ENCODE results near the gene AFMID. TPM values are rescaled to one million over a fixed set of nuclear protein-coding genes. Genes with fewer than 3 reads are reported as not detected.
"Not testable (repeated sequence)": the region's sequence is repeated elsewhere in the genome, so short reads cannot be mapped to it uniquely, and the experiment has no call there.

Gene AFMID
- total and polyA plus RNA-seq, 4 donors: 18.1 to 45.4 (median 29.3) TPM

- H3K27me3 ChIP-seq (ENCODE audit: control insufficient read depth in 1 of 2, insufficient read depth in 2 of 2, low read length in 1 of 2); H3K36me3 ChIP-seq (ENCODE audit: control insufficient read depth in 1 of 2, insufficient read depth in 2 of 2, low read length in 1 of 2); H3K27ac ChIP-seq (ENCODE audit: low read depth in 1 of 2, low read length in 2 of 2); H3K4me1 ChIP-seq (ENCODE audit: control insufficient read depth in 1 of 2, insufficient read depth in 2 of 2, low read length in 2 of 2); ATAC-seq (ENCODE audit: low FRiP score); H3K9me3 ChIP-seq (ENCODE audit: control insufficient read depth, low read length); H3K4me3 ChIP-seq (ENCODE audit: low read length in 2 of 2): not testable (repeated sequence)
- 88 to 93% methylated on average over 12 of the region's 12 CpGs for WGBS, 2 donors
- intact Hi-C loops (cut with DNase I): loop anchor here in 1 of 2 donors (5.0 kb wide), 2 partner anchors 141 to 169 kb away; no protein-coding TSS in a partner anchor
- DNase-seq: peak in 1 of 2 donors; percentile 66
Measured at GRCh38 chr17:78253636-78253945, 66.4 kb downstream of the AFMID start.

- Histone ChIP-seq H3K27ac (ENCODE audit: low read depth in 1 of 2, low read length in 2 of 2) (peak overlapping the region in 1 of 2 donors; percentile 45), H3K36me3 (ENCODE audit: control insufficient read depth in 1 of 2, insufficient read depth in 2 of 2, low read length in 1 of 2) (no peaks in the 10 kb centered on the region), H3K9me3 (ENCODE audit: control insufficient read depth, low read length) (no peaks in the 10 kb centered on the region), H3K27me3 (ENCODE audit: control insufficient read depth in 1 of 2, insufficient read depth in 2 of 2, low read length in 1 of 2) (no peaks in the 10 kb centered on the region), H3K4me3 (ENCODE audit: low read length in 2 of 2) (peak overlapping the region; percentile 73 to 86), H3K4me1 (ENCODE audit: control insufficient read depth in 1 of 2, insufficient read depth in 2 of 2, low read length in 2 of 2) (no peaks in the 10 kb centered on the region)
- WGBS, 2 donors: 2 to 3% methylated on average over 71 to 73 of the region's 73 CpGs
- ATAC-seq (ENCODE audit: low FRiP score) (peak; percentile 89), DNase-seq (peak; percentile 91 to 96)
- intact Hi-C loops (cut with DNase I): loop anchor here in 1 of 2 donors (5.0 kb wide), 2 partner anchors 142 to 168 kb away; no protein-coding TSS in a partner anchor
Measured at GRCh38 chr17:78253946-78254672, 66.9 kb downstream of the AFMID start.

GRCh38 chr17:78255029-78255656, 68.0 kb downstream of the AFMID start:
- Histone ChIP-seq H3K27me3 (ENCODE audit: control insufficient read depth in 1 of 2, insufficient read depth in 2 of 2, low read length in 1 of 2) (no peaks in the 10 kb centered on the region), H3K4me1 (ENCODE audit: control insufficient read depth in 1 of 2, insufficient read depth in 2 of 2, low read length in 2 of 2) (no peaks in the 10 kb centered on the region), H3K9me3 (ENCODE audit: control insufficient read depth, low read length) (no peaks in the 10 kb centered on the region), H3K4me3 (ENCODE audit: low read length in 2 of 2) (no peak overlapping the region), H3K27ac (ENCODE audit: low read depth in 1 of 2, low read length in 2 of 2) (no peak overlapping the region), H3K36me3 (ENCODE audit: control insufficient read depth in 1 of 2, insufficient read depth in 2 of 2, low read length in 1 of 2) (no peaks in the 10 kb centered on the region)
- 90 to 91% methylated on average over 18 of the region's 18 CpGs for WGBS, 2 donors
- intact Hi-C loops (cut with DNase I): no loop called here
- ATAC-seq (ENCODE audit: low FRiP score) (no peak), DNase-seq (no peak)

GRCh38 chr17:78255953-78256706, 69.0 kb downstream of the AFMID start:
- no peak overlapping the region for H3K4me3 ChIP-seq (ENCODE audit: low read length in 2 of 2)
- H3K27me3 ChIP-seq (ENCODE audit: control insufficient read depth in 1 of 2, insufficient read depth in 2 of 2, low read length in 1 of 2): no peaks in the 10 kb centered on the region
- 83 to 84% methylated on average over 14 of the region's 14 CpGs for WGBS, 2 donors
- DNase-seq (no peak), ATAC-seq (ENCODE audit: low FRiP score) (no peak)
- H3K36me3 ChIP-seq (ENCODE audit: control insufficient read depth in 1 of 2, insufficient read depth in 2 of 2, low read length in 1 of 2): no peaks in the 10 kb centered on the region
- no peaks in the 10 kb centered on the region for H3K9me3 ChIP-seq (ENCODE audit: control insufficient read depth, low read length)
- no peak overlapping the region for H3K27ac ChIP-seq (ENCODE audit: low read depth in 1 of 2, low read length in 2 of 2)
- intact Hi-C loops (cut with DNase I): no loop called here
- H3K4me1 ChIP-seq (ENCODE audit: control insufficient read depth in 1 of 2, insufficient read depth in 2 of 2, low read length in 2 of 2): no peaks in the 10 kb centered on the region

- Histone ChIP-seq H3K27ac (ENCODE audit: low read depth in 1 of 2, low read length in 2 of 2) (no peak overlapping the region), H3K4me1 (ENCODE audit: control insufficient read depth in 1 of 2, insufficient read depth in 2 of 2, low read length in 2 of 2) (no peaks in the 10 kb centered on the region), H3K4me3 (ENCODE audit: low read length in 2 of 2) (no peak overlapping the region), H3K27me3 (ENCODE audit: control insufficient read depth in 1 of 2, insufficient read depth in 2 of 2, low read length in 1 of 2) (no peaks in the 10 kb centered on the region), H3K9me3 (ENCODE audit: control insufficient read depth, low read length) (no peaks in the 10 kb centered on the region), H3K36me3 (ENCODE audit: control insufficient read depth in 1 of 2, insufficient read depth in 2 of 2, low read length in 1 of 2) (no peaks in the 10 kb centered on the region)
- ATAC-seq (ENCODE audit: low FRiP score) (no peak), DNase-seq (no peak)
- 65 to 75% methylated on average over 15 to 18 of the region's 18 CpGs for WGBS, 2 donors
- intact Hi-C loops (cut with DNase I): no loop called here
Measured at GRCh38 chr17:78256707-78257591, 69.8 kb downstream of the AFMID start.

Other genes with a start within 250 kb of the AFMID start
- gene TNRC6C, start 228.7 kb upstream of the AFMID start, total RNA-seq: 10 to 100 TPM; 45.7 to 62.2 TPM
- 10 to 100 TPM in 1 of 2 donors, 1 to 10 TPM in 1; 3.3 to 11.6 TPM for gene TNRC6C, start 228.7 kb upstream of the AFMID start, polyA plus RNA-seq
- 10 to 100 TPM; 33.7 to 63.2 TPM for gene TMC6, start 58.6 kb upstream of the AFMID start, total RNA-seq
- gene TMC6, start 58.6 kb upstream of the AFMID start, polyA plus RNA-seq: 1 to 10 TPM; 5.5 to 9.1 TPM
- gene TMC8, start 56.6 kb upstream of the AFMID start, total RNA-seq: 10 to 100 TPM in 1 of 2 donors, 1 to 10 TPM in 1; 6.6 to 14.4 TPM
- gene TMC8, start 56.6 kb upstream of the AFMID start, polyA plus RNA-seq: 1 to 10 TPM; 1.0 to 8.0 TPM
- gene C17orf99, start 41.0 kb upstream of the AFMID start, total RNA-seq: not detected
- gene C17orf99, start 41.0 kb upstream of the AFMID start, polyA plus RNA-seq: under 1 TPM in 1 of 2 donors, not detected in 1; 0.13 TPM
- gene SYNGR2, start 18.8 kb upstream of the AFMID start, total RNA-seq: 10 to 100 TPM; 67.7 to 69.9 TPM
- gene SYNGR2, start 18.8 kb upstream of the AFMID start, polyA plus RNA-seq: 10 to 100 TPM; 49.0 to 91.9 TPM
- gene TK1, start 310 bp upstream of the AFMID start, total RNA-seq: 1 to 10 TPM; 2.4 to 3.8 TPM
- 1 to 10 TPM; 1.1 to 2.7 TPM for gene TK1, start 310 bp upstream of the AFMID start, polyA plus RNA-seq
- 1 to 10 TPM in 1 of 2 donors, under 1 TPM in 1; 0.65 to 2.8 TPM for gene BIRC5, start 26.9 kb downstream of the AFMID start, total RNA-seq
- gene BIRC5, start 26.9 kb downstream of the AFMID start, polyA plus RNA-seq: 1 to 10 TPM in 1 of 2 donors, under 1 TPM in 1; 0.10 to 3.4 TPM
- not detected for gene TMEM235, start 44.3 kb downstream of the AFMID start, total RNA-seq
- gene TMEM235, start 44.3 kb downstream of the AFMID start, polyA plus RNA-seq: not detected
- gene SOCS3, start 172.7 kb downstream of the AFMID start, total RNA-seq: 100 to 1,000 TPM; 107 to 182 TPM
- 10 to 100 TPM; 15.5 to 76.1 TPM for gene SOCS3, start 172.7 kb downstream of the AFMID start, polyA plus RNA-seq
- gene PGS1, start 191.3 kb downstream of the AFMID start, total RNA-seq: 10 to 100 TPM; 46.5 to 67.0 TPM
- 10 to 100 TPM in 1 of 2 donors, 1 to 10 TPM in 1; 9.9 to 30.3 TPM for gene PGS1, start 191.3 kb downstream of the AFMID start, polyA plus RNA-seq